Thymus (tissue), 11 donors: ENCODE measurements around the gene RESF1. TPM values are rescaled to one million over a fixed set of nuclear protein-coding genes. Genes with fewer than 3 reads are reported as not detected.
"Not testable (repeated sequence)": the region's sequence is repeated elsewhere in the genome, so short reads cannot be mapped to it uniquely, and the experiment has no call there.

ENCODE experiments used
- DNase-seq, 9 donors: peaks; one replicate each; pipeline ENCODE4 v3.0.0-alpha.2; 2013; ENCODE audit warnings: low spot score in 9 of 9, low read depth in 6 of 9, missing footprints in 1 of 9
- H3K27ac ChIP-seq, 2 donors: one replicate each; pipeline ENCODE4 v1.5.1; 2013; ENCODE audit warnings: control low read depth in 1 of 2, low read depth in 1 of 2, low read length in 1 of 2, mild to moderate bottlenecking in 1 of 2, moderate library complexity in 1 of 2
- H3K27me3 ChIP-seq, 2 donors: one replicate each; pipeline ENCODE4 v1.5.1; 2013; ENCODE audit warnings: low read length in 1 of 2; ENCODE audit not compliant: control insufficient read depth in 2 of 2, insufficient read depth in 1 of 2
- H3K36me3 ChIP-seq, 2 donors: one replicate each; pipeline ENCODE4 v1.5.1; 2013; ENCODE audit warnings: low read length in 1 of 2, mild to moderate bottlenecking in 1 of 2, moderate library complexity in 1 of 2; ENCODE audit not compliant: control insufficient read depth in 2 of 2, insufficient read depth in 2 of 2
- H3K4me1 ChIP-seq, 2 donors: one replicate each; pipeline ENCODE4 v1.5.1; 2013; ENCODE audit warnings: low read length in 2 of 2; ENCODE audit not compliant: control insufficient read depth in 2 of 2, insufficient read depth in 2 of 2
- H3K4me3 ChIP-seq, 2 donors: one replicate each; pipeline ENCODE4 v1.5.1; 2013; ENCODE audit warnings: low read length in 2 of 2, control low read depth in 1 of 2, mild to moderate bottlenecking in 1 of 2
- H3K9me3 ChIP-seq, 2 donors: one replicate each; pipeline ENCODE4 v1.5.1; 2013; ENCODE audit warnings: low read length in 1 of 2, mild to moderate bottlenecking in 1 of 2; ENCODE audit not compliant: control insufficient read depth in 2 of 2, insufficient read depth in 1 of 2
- WGBS: extraction: QIAGEN DNeasy Blood & Tissue Kit; methylation state at CpG from one replicate; pipeline ENCODE4 v1.1.7; 2013; 5-methylcytosine and 5-hydroxymethylcytosine counted together
- polyA plus RNA-seq: library from polyadenylated mRNA; stranded (reverse); fragments of 200-250 nt; gene quantifications from one replicate; pipeline ENCODE4 v1.2.3, GENCODE V29; 2013
- total RNA-seq: library from RNA; stranded (reverse); fragments of 120-200 nt; gene quantifications from one replicate; pipeline ENCODE4 v1.2.4, GENCODE V29; 2013
- donor health status: healthy.

RESF1 gene
- total and polyA plus RNA-seq, 2 donors, result 75.2 to 323 TPM

DNA sequence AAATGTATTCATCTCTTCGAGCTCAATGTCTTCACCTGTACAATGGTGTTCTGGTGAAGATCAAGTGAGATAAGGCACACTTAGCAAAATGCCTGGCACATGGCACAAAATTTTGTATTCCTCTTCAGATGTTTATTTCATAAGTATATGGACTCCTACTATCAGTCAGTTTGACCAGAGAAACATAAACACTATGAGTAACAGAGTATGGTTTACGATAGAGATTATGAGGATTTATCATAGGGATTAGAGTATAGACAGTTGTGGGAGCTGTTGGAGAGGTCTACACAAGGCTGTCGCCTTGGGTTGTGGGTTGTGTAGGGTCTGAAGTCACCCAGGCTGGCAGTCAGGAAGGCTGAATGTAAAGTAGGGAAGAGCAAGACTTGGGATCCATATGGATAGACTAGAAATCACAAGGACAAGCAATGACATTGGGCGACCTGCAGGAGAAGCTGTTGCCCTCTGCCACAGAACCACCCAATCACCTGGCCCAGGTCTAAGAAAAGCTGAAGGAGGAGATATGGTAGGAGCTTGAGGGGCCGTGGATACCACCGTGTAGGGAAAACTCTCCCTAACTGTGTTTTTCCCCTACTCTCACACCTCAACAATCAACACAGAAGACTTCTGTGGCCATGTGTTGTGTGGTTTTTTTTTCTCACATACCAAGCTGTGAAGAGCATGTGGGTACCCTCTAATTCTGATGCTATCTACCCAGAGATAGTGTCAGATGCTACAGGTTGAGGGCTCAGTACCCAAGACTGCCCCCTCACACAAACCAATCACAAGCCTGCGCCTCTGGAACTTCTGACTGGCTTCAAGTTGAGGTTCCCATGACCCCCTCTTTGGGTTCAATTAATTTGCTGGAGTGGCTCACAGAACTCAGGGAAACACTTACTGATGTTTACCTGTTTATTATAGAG is 27.2 kb upstream of the RESF1 start:
- peaks cover 0 to 32% of the 10 kb centered on the region in 2 donors for H3K9me3 ChIP-seq
- H3K27ac ChIP-seq, result no peak overlapping the region
- no peak overlapping the region for H3K4me3 ChIP-seq
- H3K4me1 ChIP-seq, result peaks cover 2 to 7% of the 10 kb centered on the region in 2 donors
- no peak for DNase-seq
- 83% methylated on average over 7 of the region's 7 CpGs for WGBS
- H3K27me3 ChIP-seq, result no peaks in the 10 kb centered on the region
- no peaks in the 10 kb centered on the region for H3K36me3 ChIP-seq

- Histone ChIP-seq H3K27ac (no peak overlapping the region), H3K27me3 (no peaks in the 10 kb centered on the region), H3K4me3 (no peak overlapping the region), H3K36me3 (no peaks in the 10 kb centered on the region), H3K4me1 (no peaks in the 10 kb centered on the region), H3K9me3 (peaks cover 9 to 47% of the 10 kb centered on the region in 2 donors)
- 98% methylated on average over 4 of the region's 4 CpGs for WGBS
- no peak for DNase-seq
These were observed 14.9 kb upstream of the RESF1 start for GRCh38 chr12:31944299-31944698.

DNA sequence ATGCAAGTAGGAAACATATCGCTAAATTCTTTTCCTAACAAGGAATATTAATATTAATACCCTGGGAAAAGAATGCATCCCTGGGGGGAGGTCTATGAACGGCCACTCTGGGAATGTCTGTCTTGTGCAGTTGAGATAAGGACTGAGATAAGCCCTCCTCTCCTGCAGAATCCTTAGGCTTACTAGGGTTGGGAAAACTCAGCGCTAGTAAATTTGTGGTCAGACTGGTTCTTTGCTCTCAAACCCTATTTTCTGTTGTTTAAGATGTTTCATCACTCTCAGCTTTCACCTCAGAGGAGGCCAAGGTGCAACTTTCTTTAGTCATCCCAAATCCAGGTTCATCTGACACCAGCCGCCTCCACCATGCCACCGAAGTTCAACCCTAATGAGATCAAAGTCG is 11.2 kb upstream of the RESF1 start:
- no peak for DNase-seq
- Histone ChIP-seq H3K36me3 (no peaks in the 10 kb centered on the region), H3K27ac (no peak overlapping the region), H3K4me1 (peaks cover 0 to 10% of the 10 kb centered on the region in 2 donors), H3K9me3 (peaks cover 3 to 31% of the 10 kb centered on the region in 2 donors), H3K4me3 (no peak overlapping the region), H3K27me3 (no peaks in the 10 kb centered on the region)
- 97% methylated on average over 6 of the region's 6 CpGs for WGBS

DNA sequence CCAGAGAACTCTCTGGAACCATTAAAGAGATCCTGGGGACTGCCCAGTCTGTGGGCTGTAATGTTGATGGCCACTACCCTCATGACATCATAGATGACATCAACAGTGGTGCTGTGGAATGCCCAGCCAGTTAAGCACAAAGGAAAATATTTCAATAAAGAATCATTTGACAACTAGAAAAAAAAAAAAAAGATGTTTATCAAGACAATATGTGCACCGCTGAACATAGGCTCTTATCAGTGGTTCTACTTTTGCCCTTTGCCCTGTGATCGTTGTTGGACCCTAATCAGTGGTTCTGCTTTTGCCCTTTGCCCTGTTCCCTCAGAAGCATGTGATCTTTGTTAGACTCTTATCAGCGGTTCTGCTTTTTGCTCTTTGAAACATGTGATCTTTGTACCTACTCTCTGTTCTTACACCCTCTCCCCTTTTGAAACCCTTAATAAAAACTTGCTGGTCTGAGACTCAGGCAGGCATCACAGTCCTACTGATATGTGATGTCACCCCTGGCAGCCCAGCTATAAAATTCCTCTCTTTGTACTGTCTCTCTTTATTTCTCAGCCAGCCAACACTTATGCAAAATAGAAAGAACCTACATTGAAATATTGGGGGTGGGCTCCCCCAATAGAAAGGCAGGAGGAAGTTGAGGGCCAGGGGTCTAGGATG is 10.4 kb upstream of the RESF1 start:
- not testable (repeated sequence) for H3K36me3 ChIP-seq, H3K4me3 ChIP-seq, H3K27ac ChIP-seq, H3K4me1 ChIP-seq, H3K27me3 ChIP-seq, DNase-seq
- peaks cover 3 to 25% of the 10 kb centered on the region in 2 donors for H3K9me3 ChIP-seq
- WGBS, result 96% methylated on average over 3 of the region's 3 CpGs

DNA sequence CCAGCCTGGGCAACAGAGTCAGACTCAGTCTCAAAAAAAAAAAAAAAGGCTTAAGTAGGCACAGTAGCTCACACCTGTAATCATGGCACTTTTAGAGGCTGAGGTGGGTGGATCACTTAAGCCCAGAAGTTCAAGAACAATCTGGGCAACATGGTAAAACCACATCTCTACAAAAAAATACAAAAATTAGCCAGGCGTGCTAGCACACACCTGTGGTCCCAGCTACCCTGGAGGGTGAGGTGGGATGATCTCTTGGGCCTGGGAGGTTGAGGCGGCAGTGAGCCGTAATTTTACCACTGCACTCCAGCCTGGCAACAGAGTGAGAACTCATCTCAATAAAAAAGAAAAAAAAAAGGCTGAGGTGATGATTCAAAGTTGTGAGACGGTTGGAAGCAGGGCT is 9.1 kb upstream of the RESF1 start:
- Histone ChIP-seq H3K9me3 (peaks cover 0 to 14% of the 10 kb centered on the region in 2 donors), H3K27me3 (no peaks in the 10 kb centered on the region), H3K4me3 (no peak overlapping the region), H3K27ac (peak overlapping the region; percentile 9 to 40), H3K36me3 (no peaks in the 10 kb centered on the region), H3K4me1 (peaks cover 0 to 10% of the 10 kb centered on the region in 2 donors)
- 59% methylated on average over 4 of the region's 4 CpGs for WGBS
- peak in 1 of 9 donors; percentile 6 for DNase-seq

GRCh38 chr12:31950492-31950891 is 8.7 kb upstream of the RESF1 start:
- H3K4me1 ChIP-seq, result peaks cover 0 to 10% of the 10 kb centered on the region in 2 donors
- H3K36me3 ChIP-seq, result no peaks in the 10 kb centered on the region
- H3K9me3 ChIP-seq, result peaks cover 0 to 13% of the 10 kb centered on the region in 2 donors
- H3K27ac ChIP-seq, result peak overlapping the region in 1 of 2 donors; percentile 40
- H3K27me3 ChIP-seq, result no peaks in the 10 kb centered on the region
- DNase-seq, result no peak
- no peak overlapping the region for H3K4me3 ChIP-seq

DNA sequence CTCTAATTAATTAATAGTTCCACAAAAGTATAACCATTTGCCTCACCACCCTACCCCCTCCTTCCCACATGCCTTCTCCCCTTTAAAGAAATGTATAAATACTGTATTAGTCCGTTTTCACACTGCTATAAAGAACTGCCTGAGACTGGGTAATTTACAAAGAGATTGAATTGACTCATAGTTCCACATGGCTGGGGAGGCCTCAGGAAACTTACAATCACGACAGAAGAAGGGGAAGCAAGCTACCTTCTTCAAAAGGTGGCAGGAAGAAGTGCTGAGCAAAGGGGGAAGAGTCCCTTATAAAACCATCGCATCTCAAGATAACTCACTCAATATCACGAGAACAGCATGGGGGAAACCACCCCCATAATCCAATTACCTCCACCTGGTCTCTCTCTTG is 8.2 kb upstream of the RESF1 start:
- H3K4me1 ChIP-seq, result peaks cover 0 to 10% of the 10 kb centered on the region in 2 donors
- H3K4me3 ChIP-seq, result no peak overlapping the region
- H3K36me3 ChIP-seq, result no peaks in the 10 kb centered on the region
- peaks cover 0 to 10% of the 10 kb centered on the region in 2 donors for H3K9me3 ChIP-seq
- no peak for DNase-seq
- no peak overlapping the region for H3K27ac ChIP-seq
- H3K27me3 ChIP-seq, result no peaks in the 10 kb centered on the region
- 54% methylated on average over 4 of the region's 4 CpGs for WGBS

GRCh38 chr12:31951939-31952338 is 7.3 kb upstream of the RESF1 start:
- H3K9me3 ChIP-seq, result peaks cover 0 to 7% of the 10 kb centered on the region in 2 donors
- no peak for DNase-seq
- H3K36me3 ChIP-seq, result no peaks in the 10 kb centered on the region
- H3K4me3 ChIP-seq, result no peak overlapping the region
- peaks cover 0 to 10% of the 10 kb centered on the region in 2 donors for H3K4me1 ChIP-seq
- no peak overlapping the region for H3K27ac ChIP-seq
- no peaks in the 10 kb centered on the region for H3K27me3 ChIP-seq
- WGBS, result 97% methylated on average over 2 of the region's 2 CpGs

DNA sequence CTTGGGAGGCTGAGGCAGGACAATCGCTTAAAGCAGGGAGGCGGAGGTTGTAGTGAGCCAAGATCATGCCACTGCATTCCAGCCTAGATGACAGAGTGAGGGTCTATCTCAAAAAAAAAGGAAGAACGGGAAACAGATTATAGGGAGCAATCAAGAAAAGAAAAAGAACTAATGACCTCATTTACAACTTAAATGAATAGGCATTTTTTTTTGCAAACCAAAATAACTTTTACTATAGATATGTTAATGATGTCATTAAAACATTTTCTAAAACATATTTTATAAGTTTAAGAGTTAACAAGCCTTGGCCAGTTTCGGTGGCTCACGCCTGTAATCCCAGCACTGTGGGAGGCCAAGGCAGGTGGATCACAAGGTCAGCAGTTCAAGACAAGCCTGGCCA is 6.8 kb upstream of the RESF1 start:
- no peaks in the 10 kb centered on the region for H3K36me3 ChIP-seq
- no peak overlapping the region for H3K27ac ChIP-seq
- H3K27me3 ChIP-seq, result no peaks in the 10 kb centered on the region
- no peak for DNase-seq
- H3K4me3 ChIP-seq, result no peak overlapping the region
- WGBS, result 97% methylated on average over 5 of the region's 5 CpGs
- H3K9me3 ChIP-seq, result peaks cover 0 to 9% of the 10 kb centered on the region in 2 donors
- peaks cover 0 to 10% of the 10 kb centered on the region in 2 donors for H3K4me1 ChIP-seq
